GM12878 (cell line): ENCODE data around the gene SRF. TPM values are rescaled to one million over a fixed set of nuclear protein-coding genes. Genes with fewer than 3 reads are reported as not detected.

Experiments used
- CHD2 ChIP-seq: IDR thresholded peaks from 2 replicates; pipeline ENCODE4 v1.6.1; 2011; ENCODE audit warnings: low read depth, low read length, improper control_type of control experiment, borderline replicate concordance
- polyA plus RNA-seq, 11 experiments: library from polyadenylated mRNA; depleted of rRNA in 4 of 11; unstranded in 6 of 11; stranded (reverse) in 5 of 11; fragments of >200 nt; fragmentation: Nextera tagmentation in 4 of 11; fragmentation: Illumina TruSeq in 1 of 11; extraction: Ambion mirVana in 4 of 11; extraction: Trizol in 1 of 11; gene quantifications; 1 replicate in 1 of 11; 2 replicates in 10 of 11; pipeline versions ENCODE4 v1.2.1 to v1.2.3, GENCODE V29; 2011 to 2016; ENCODE audit warnings: inconsistent platforms in 2 of 11, missing spikeins in 2 of 11, low read depth in 1 of 11
- total RNA-seq, 4 experiments: library from RNA; depleted of rRNA in 3 of 4; stranded (reverse); fragments of >200 nt in 3 of 4; fragmentation: Illumina TruSeq in 1 of 4; extraction: Trizol in 1 of 4; gene quantifications; 2 replicates each; pipeline versions ENCODE4 v1.2.1 to v1.2.3, GENCODE V29; 2013 to 2021
- TF ChIP-seq, protein P1 (sequence below): fragments of 450-650 bp; formaldehyde crosslinking; IDR thresholded peaks from 2 replicates; pipeline ENCODE4 v1.4.0; 2020; ENCODE audit warnings: mild to moderate bottlenecking, moderate library complexity
- TF ChIP-seq, protein P2 (sequence below): IDR thresholded peaks from 2 replicates; pipeline ENCODE4 v1.6.1; 2011; ENCODE audit warnings: borderline replicate concordance, low read depth, mild to moderate bottlenecking, moderate library complexity, low read length; ENCODE audit not compliant: insufficient read depth, poor library complexity, severe bottlenecking
- TF ChIP-seq, protein P3 (sequence below): IDR thresholded peaks from 2 replicates; pipeline ENCODE4 v1.6.1; 2011; ENCODE audit warnings: low read depth, low read length, improper control_type of control experiment, borderline replicate concordance

Gene SRF
- total and polyA plus RNA-seq, 10 of the 15 experiments (the other 5 are each of a cell fraction or from before 2014, with no cell fraction given): 2.3 to 56.3 (median 28.2) TPM

DNA sequence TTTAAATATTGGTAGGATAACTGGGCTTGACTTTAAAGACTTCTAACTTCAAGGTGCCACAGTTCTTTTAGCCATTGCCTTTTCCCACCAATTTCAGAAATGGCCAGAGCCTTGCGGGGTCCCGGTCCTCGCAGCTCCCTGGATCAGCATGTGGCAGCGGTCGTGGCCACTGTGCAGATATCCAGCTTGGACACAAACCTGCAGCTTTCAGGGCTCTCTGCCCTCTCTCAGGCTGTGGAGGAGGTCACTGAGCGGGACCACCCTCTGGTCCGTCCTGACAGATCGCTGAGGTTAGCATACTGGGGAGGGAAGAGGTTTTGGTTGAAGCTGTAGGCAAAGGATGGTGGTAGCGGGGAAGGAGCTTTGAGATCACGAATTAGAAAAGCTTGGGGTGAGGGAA is 17.4 kb downstream of the SRF start (continued):
- TF ChIP-seq, protein P1, sequence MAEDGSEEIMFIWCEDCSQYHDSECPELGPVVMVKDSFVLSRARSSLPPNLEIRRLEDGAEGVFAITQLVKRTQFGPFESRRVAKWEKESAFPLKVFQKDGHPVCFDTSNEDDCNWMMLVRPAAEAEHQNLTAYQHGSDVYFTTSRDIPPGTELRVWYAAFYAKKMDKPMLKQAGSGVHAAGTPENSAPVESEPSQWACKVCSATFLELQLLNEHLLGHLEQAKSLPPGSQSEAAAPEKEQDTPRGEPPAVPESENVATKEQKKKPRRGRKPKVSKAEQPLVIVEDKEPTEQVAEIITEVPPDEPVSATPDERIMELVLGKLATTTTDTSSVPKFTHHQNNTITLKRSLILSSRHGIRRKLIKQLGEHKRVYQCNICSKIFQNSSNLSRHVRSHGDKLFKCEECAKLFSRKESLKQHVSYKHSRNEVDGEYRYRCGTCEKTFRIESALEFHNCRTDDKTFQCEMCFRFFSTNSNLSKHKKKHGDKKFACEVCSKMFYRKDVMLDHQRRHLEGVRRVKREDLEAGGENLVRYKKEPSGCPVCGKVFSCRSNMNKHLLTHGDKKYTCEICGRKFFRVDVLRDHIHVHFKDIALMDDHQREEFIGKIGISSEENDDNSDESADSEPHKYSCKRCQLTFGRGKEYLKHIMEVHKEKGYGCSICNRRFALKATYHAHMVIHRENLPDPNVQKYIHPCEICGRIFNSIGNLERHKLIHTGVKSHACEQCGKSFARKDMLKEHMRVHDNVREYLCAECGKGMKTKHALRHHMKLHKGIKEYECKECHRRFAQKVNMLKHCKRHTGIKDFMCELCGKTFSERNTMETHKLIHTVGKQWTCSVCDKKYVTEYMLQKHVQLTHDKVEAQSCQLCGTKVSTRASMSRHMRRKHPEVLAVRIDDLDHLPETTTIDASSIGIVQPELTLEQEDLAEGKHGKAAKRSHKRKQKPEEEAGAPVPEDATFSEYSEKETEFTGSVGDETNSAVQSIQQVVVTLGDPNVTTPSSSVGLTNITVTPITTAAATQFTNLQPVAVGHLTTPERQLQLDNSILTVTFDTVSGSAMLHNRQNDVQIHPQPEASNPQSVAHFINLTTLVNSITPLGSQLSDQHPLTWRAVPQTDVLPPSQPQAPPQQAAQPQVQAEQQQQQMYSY (CRISPR knock-in tag): no peak
- no peak for TF ChIP-seq CHD2
- TF ChIP-seq, protein P2, sequence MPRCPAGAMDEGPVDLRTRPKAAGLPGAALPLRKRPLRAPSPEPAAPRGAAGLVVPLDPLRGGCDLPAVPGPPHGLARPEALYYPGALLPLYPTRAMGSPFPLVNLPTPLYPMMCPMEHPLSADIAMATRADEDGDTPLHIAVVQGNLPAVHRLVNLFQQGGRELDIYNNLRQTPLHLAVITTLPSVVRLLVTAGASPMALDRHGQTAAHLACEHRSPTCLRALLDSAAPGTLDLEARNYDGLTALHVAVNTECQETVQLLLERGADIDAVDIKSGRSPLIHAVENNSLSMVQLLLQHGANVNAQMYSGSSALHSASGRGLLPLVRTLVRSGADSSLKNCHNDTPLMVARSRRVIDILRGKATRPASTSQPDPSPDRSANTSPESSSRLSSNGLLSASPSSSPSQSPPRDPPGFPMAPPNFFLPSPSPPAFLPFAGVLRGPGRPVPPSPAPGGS: no peak
- TF ChIP-seq, protein P3, sequence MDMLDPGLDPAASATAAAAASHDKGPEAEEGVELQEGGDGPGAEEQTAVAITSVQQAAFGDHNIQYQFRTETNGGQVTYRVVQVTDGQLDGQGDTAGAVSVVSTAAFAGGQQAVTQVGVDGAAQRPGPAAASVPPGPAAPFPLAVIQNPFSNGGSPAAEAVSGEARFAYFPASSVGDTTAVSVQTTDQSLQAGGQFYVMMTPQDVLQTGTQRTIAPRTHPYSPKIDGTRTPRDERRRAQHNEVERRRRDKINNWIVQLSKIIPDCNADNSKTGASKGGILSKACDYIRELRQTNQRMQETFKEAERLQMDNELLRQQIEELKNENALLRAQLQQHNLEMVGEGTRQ: no peak
